Esophagus (tissue), 2 donors: ENCODE measurements around the gene PLCB3. TPM values are rescaled to one million over a fixed set of nuclear protein-coding genes. Genes with fewer than 3 reads are reported as not detected.

Experiments used
- H3K27ac ChIP-seq, 2 donors: one replicate each; pipeline ENCODE4 v1.5.1; 2013; ENCODE audit warnings: low read depth in 2 of 2, mild to moderate bottlenecking in 2 of 2, inconsistent platforms in 1 of 2, low read length in 1 of 2, moderate library complexity in 1 of 2
- H3K27me3 ChIP-seq, 2 donors: one replicate each; pipeline ENCODE4 v1.6.1; 2013; ENCODE audit warnings: low read length in 2 of 2, control low read depth in 1 of 2, mild to moderate bottlenecking in 1 of 2; ENCODE audit not compliant: insufficient read depth in 2 of 2, control insufficient read depth in 1 of 2
- H3K36me3 ChIP-seq, 2 donors: one replicate each; pipeline ENCODE4 v1.6.1; 2013; ENCODE audit warnings: low read length in 1 of 2; ENCODE audit not compliant: control insufficient read depth in 2 of 2, insufficient read depth in 2 of 2
- H3K4me1 ChIP-seq, 2 donors: one replicate each; pipeline ENCODE4 v1.6.1; 2013; ENCODE audit warnings: low read length in 1 of 2; ENCODE audit not compliant: control insufficient read depth in 2 of 2, insufficient read depth in 2 of 2
- H3K4me3 ChIP-seq, 2 donors: one replicate each; pipeline ENCODE4 v1.5.1; 2013; ENCODE audit warnings: low read length in 2 of 2, mild to moderate bottlenecking in 2 of 2, low read depth in 1 of 2, moderate library complexity in 1 of 2
- H3K9me3 ChIP-seq, 2 donors: one replicate each; pipeline ENCODE4 v1.6.1; 2013; ENCODE audit warnings: mild to moderate bottlenecking in 2 of 2, low read depth in 1 of 2, low read length in 1 of 2, moderate library complexity in 1 of 2; ENCODE audit not compliant: control insufficient read depth in 2 of 2, insufficient read depth in 1 of 2
- WGBS, 2 donors: extraction: QIAGEN DNeasy Blood & Tissue Kit; methylation state at CpG; one replicate each; pipeline ENCODE4 v1.1.7; 2013; 5-methylcytosine and 5-hydroxymethylcytosine counted together
- polyA plus RNA-seq, 2 donors: library from polyadenylated mRNA; stranded (reverse); fragments of 200-250 nt; gene quantifications; one replicate each; pipeline ENCODE4 v1.2.3, GENCODE V29; 2013
- donor health status: healthy with polysubstance abuse.
- donor health status: Bipolar disorder and iron deficiency.

Gene PLCB3
- polyA plus RNA-seq, 2 donors = 24.6 to 37.4 TPM

- H3K36me3 ChIP-seq = peaks cover 8 to 36% of the 10 kb centered on the region in 2 donors
- no peak overlapping the region for H3K27ac ChIP-seq
- H3K9me3 ChIP-seq = no peaks in the 10 kb centered on the region
- peaks cover 6 to 14% of the 10 kb centered on the region in 2 donors for H3K4me1 ChIP-seq
- no peaks in the 10 kb centered on the region for H3K27me3 ChIP-seq
- 89 to 94% methylated on average over 7 of the region's 7 CpGs for WGBS, 2 donors
- H3K4me3 ChIP-seq = no peak overlapping the region
These were observed 3.0 kb downstream of the PLCB3 start for GRCh38 chr11:64254326-64254725.

- peaks cover 11 to 47% of the 10 kb centered on the region in 2 donors for H3K36me3 ChIP-seq
- no peak overlapping the region for H3K27ac ChIP-seq
- H3K9me3 ChIP-seq = no peaks in the 10 kb centered on the region
- H3K4me3 ChIP-seq = no peak overlapping the region
- H3K4me1 ChIP-seq = peaks cover 5 to 14% of the 10 kb centered on the region in 2 donors
- H3K27me3 ChIP-seq = no peaks in the 10 kb centered on the region
- 89% methylated on average over 35 of the region's 35 CpGs for WGBS, 2 donors
These were observed 4.1 kb downstream of the PLCB3 start for GRCh38 chr11:64255135-64256128.

GRCh38 chr11:64256300-64256699, 5.0 kb downstream of the PLCB3 start:
- H3K4me1 ChIP-seq = peaks cover 0 to 8% of the 10 kb centered on the region in 2 donors
- no peak overlapping the region for H3K4me3 ChIP-seq
- H3K36me3 ChIP-seq = peaks cover 14 to 50% of the 10 kb centered on the region in 2 donors
- H3K27ac ChIP-seq = no peak overlapping the region
- 80 to 81% methylated on average over 15 of the region's 15 CpGs for WGBS, 2 donors
- H3K9me3 ChIP-seq = no peaks in the 10 kb centered on the region
- no peaks in the 10 kb centered on the region for H3K27me3 ChIP-seq

- Histone ChIP-seq H3K27me3 (no peaks in the 10 kb centered on the region), H3K9me3 (no peaks in the 10 kb centered on the region), H3K36me3 (peaks cover 14 to 70% of the 10 kb centered on the region in 2 donors), H3K4me1 (no peaks in the 10 kb centered on the region), H3K4me3 (no peak overlapping the region), H3K27ac (no peak overlapping the region)
- WGBS, 2 donors = 89 to 91% methylated on average over 18 to 24 of the region's 24 CpGs
These were observed 7.0 kb downstream of the PLCB3 start for GRCh38 chr11:64258356-64258755.

- Histone ChIP-seq H3K4me1 (no peaks in the 10 kb centered on the region), H3K36me3 (peaks cover 14 to 77% of the 10 kb centered on the region in 2 donors)
- 91 to 93% methylated on average over 27 to 32 of the region's 32 CpGs for WGBS, 2 donors
These were observed 7.7 kb downstream of the PLCB3 start for GRCh38 chr11:64258946-64259532.

GRCh38 chr11:64259533-64260067, 8.3 kb downstream of the PLCB3 start:
- Histone ChIP-seq H3K27ac (no peak overlapping the region), H3K4me3 (no peak overlapping the region), H3K9me3 (no peaks in the 10 kb centered on the region), H3K4me1 (no peaks in the 10 kb centered on the region), H3K36me3 (peaks cover 18 to 75% of the 10 kb centered on the region in 2 donors), H3K27me3 (no peaks in the 10 kb centered on the region)
- WGBS, 2 donors = 79 to 81% methylated on average over 4 of the region's 4 CpGs

More at GRCh38 chr11:64258946-64259532, 7.7 kb downstream of the PLCB3 start:
- Histone ChIP-seq H3K27ac (no peak overlapping the region), H3K9me3 (no peaks in the 10 kb centered on the region), H3K4me3 (no peak overlapping the region), H3K27me3 (no peaks in the 10 kb centered on the region)

- H3K27me3 ChIP-seq = no peaks in the 10 kb centered on the region
- H3K36me3 ChIP-seq = peaks cover 18 to 73% of the 10 kb centered on the region in 2 donors
- H3K4me1 ChIP-seq = no peaks in the 10 kb centered on the region
- no peaks in the 10 kb centered on the region for H3K9me3 ChIP-seq
- H3K27ac ChIP-seq = no peak overlapping the region
- 91 to 94% methylated on average over 6 of the region's 6 CpGs for WGBS, 2 donors
- no peak overlapping the region for H3K4me3 ChIP-seq
These were observed 8.9 kb downstream of the PLCB3 start for GRCh38 chr11:64260147-64260708.

GRCh38 chr11:64261556-64262080, 10.3 kb downstream of the PLCB3 start:
- Histone ChIP-seq H3K9me3 (no peaks in the 10 kb centered on the region), H3K4me1 (no peaks in the 10 kb centered on the region), H3K27ac (no peak overlapping the region), H3K27me3 (no peaks in the 10 kb centered on the region), H3K4me3 (no peak overlapping the region), H3K36me3 (peaks cover 16 to 73% of the 10 kb centered on the region in 2 donors)
- 86 to 88% methylated on average over 18 of the region's 18 CpGs for WGBS, 2 donors
